Effector memory CD4-positive, alpha-beta T cell (primary cell): ENCODE results near the gene PTPRM.

Experiments used
- DNase-seq, 3 donors: peaks; one replicate each; pipeline ENCODE4 v3.0.0-alpha.2; 2020
- H3K27ac ChIP-seq: 2 replicates; pipeline ENCODE4 v1.7.0; 2013; ENCODE audit warnings: mild to moderate bottlenecking, low read length, moderate library complexity; ENCODE audit not compliant: insufficient read depth, poor library complexity, severe bottlenecking
- H3K27me3 ChIP-seq: replicated peaks from 2 replicates; pipeline ENCODE4 v1.7.0; 2013; ENCODE audit warnings: mild to moderate bottlenecking, low read length; ENCODE audit not compliant: insufficient read depth, control insufficient read depth, poor library complexity, severe bottlenecking
- H3K36me3 ChIP-seq: 2 replicates; pipeline ENCODE4 v1.7.0; 2013; ENCODE audit warnings: mild to moderate bottlenecking, low read length, moderate library complexity; ENCODE audit not compliant: control insufficient read depth, insufficient read depth
- H3K4me1 ChIP-seq: 2 replicates; pipeline ENCODE4 v1.7.0; 2013; ENCODE audit warnings: low read length, mild to moderate bottlenecking; ENCODE audit not compliant: control insufficient read depth, insufficient read depth, poor library complexity, severe bottlenecking
- H3K4me3 ChIP-seq: 2 replicates; pipeline ENCODE4 v1.7.0; 2013; ENCODE audit warnings: low read length, low read depth, mild to moderate bottlenecking; ENCODE audit not compliant: insufficient read depth, poor library complexity, severe bottlenecking
- H3K9me3 ChIP-seq: 2 replicates; pipeline ENCODE4 v1.7.0; 2013; ENCODE audit warnings: mild to moderate bottlenecking, low read length, moderate library complexity; ENCODE audit not compliant: control insufficient read depth

The PTPRM gene

GRCh38 chr18:8356001-8356400, 788.9 kb downstream of the PTPRM start:
- H3K27me3 ChIP-seq = no peaks in the 10 kb centered on the region
- no peaks in the 10 kb centered on the region for H3K4me1 ChIP-seq
- H3K9me3 ChIP-seq = no peaks in the 10 kb centered on the region
- no peak overlapping the region for H3K27ac ChIP-seq
- no peaks in the 10 kb centered on the region for H3K36me3 ChIP-seq
- no peak for DNase-seq
- no peak overlapping the region for H3K4me3 ChIP-seq

DNA sequence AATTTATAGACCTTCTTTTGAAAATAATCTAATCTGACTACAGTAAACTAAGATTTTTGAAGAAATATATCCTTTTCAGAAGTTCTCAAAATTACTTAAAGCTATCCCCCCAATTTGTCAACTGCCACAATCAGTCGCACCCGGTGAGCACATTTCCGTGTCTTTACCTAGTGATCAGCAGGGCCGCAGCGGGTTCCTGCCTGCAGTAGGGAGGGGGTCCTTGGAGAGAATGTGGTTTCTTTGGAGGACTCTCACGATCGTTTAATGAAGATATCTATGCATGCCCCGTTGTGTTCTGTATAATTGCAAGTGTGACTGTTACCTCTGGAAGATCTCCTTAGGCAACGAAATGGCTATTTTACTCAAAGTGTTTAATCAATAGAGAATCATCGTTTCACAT, 790.2 kb downstream of the PTPRM start:
- no peaks in the 10 kb centered on the region for H3K27me3 ChIP-seq
- no peak overlapping the region for H3K4me3 ChIP-seq
- H3K27ac ChIP-seq = no peak overlapping the region
- no peaks in the 10 kb centered on the region for H3K9me3 ChIP-seq
- no peak for DNase-seq
- H3K36me3 ChIP-seq = no peaks in the 10 kb centered on the region
- H3K4me1 ChIP-seq = no peaks in the 10 kb centered on the region

GRCh38 chr18:8358033-8358765, 791.1 kb downstream of the PTPRM start:
- H3K27me3 ChIP-seq = no peaks in the 10 kb centered on the region
- H3K4me1 ChIP-seq = no peaks in the 10 kb centered on the region
- H3K27ac ChIP-seq = no peak overlapping the region
- H3K4me3 ChIP-seq = no peak overlapping the region
- DNase-seq = no peak
- H3K9me3 ChIP-seq = no peaks in the 10 kb centered on the region
- H3K36me3 ChIP-seq = no peaks in the 10 kb centered on the region

DNA sequence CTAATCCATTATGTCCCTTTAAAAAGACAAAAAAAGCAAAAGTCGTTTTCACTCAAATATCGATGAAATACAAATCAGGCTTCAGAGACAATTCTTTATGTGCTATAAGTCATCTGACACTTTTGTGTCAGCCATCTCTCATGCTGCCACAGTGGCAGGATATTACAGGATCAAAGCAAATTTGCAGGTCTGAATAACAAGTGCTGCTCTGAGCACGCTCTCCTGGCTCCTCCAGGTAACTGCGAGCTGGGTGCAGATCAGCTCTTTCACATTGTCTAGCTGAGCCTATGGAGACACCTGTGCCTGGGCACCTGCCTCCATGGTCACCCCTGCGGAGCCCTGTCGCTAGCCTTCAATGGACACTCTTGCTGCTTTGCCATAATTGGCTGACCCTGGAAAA, 792.0 kb downstream of the PTPRM start:
- H3K9me3 ChIP-seq = no peaks in the 10 kb centered on the region
- DNase-seq = no peak
- no peak overlapping the region for H3K4me3 ChIP-seq
- H3K27ac ChIP-seq = no peak overlapping the region
- no peaks in the 10 kb centered on the region for H3K36me3 ChIP-seq
- H3K27me3 ChIP-seq = no peaks in the 10 kb centered on the region
- H3K4me1 ChIP-seq = no peaks in the 10 kb centered on the region

- DNase-seq = no peak
- no peak overlapping the region for H3K4me3 ChIP-seq
- no peaks in the 10 kb centered on the region for H3K9me3 ChIP-seq
- H3K27me3 ChIP-seq = no peaks in the 10 kb centered on the region
- no peaks in the 10 kb centered on the region for H3K4me1 ChIP-seq
- no peaks in the 10 kb centered on the region for H3K36me3 ChIP-seq
- no peak overlapping the region for H3K27ac ChIP-seq
Measured at GRCh38 chr18:8359481-8359880, 792.4 kb downstream of the PTPRM start.

DNA sequence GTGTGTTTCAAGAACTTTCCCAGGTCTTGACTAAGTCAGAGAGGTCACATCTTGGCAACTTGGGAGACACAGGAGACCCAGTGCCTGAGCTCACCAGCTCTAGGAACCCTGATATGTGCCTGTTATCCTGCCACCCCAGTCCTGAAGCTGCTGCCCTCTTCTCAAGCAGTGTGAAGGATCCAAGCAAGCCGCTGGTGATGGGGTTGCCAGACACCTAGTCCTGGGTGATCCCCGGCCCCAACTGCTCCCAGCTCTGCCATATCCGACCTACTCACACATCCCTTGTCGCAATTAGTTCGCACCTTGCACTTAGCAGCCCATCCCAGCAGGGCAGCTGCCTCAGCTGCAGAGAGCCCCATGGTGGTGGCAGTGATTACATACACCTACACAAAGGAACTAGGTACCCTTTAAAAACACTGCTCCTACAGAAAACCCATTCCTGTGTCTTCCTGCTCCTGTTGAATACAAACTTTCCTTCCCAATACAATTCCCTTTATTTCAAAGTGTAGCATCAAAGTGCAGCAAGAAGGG, 794.9 kb downstream of the PTPRM start:
- H3K4me3 ChIP-seq = no peak overlapping the region
- no peaks in the 10 kb centered on the region for H3K27me3 ChIP-seq
- DNase-seq = no peak
- no peak overlapping the region for H3K27ac ChIP-seq
- H3K4me1 ChIP-seq = no peaks in the 10 kb centered on the region
- no peaks in the 10 kb centered on the region for H3K36me3 ChIP-seq
- no peaks in the 10 kb centered on the region for H3K9me3 ChIP-seq

GRCh38 chr18:8362863-8363262, 795.7 kb downstream of the PTPRM start:
- H3K9me3 ChIP-seq = no peaks in the 10 kb centered on the region
- no peak overlapping the region for H3K27ac ChIP-seq
- DNase-seq = no peak
- H3K4me3 ChIP-seq = no peak overlapping the region
- no peaks in the 10 kb centered on the region for H3K4me1 ChIP-seq
- H3K27me3 ChIP-seq = no peaks in the 10 kb centered on the region
- no peaks in the 10 kb centered on the region for H3K36me3 ChIP-seq

- Histone ChIP-seq H3K27ac (no peak overlapping the region), H3K4me3 (no peak overlapping the region), H3K4me1 (no peaks in the 10 kb centered on the region), H3K36me3 (no peaks in the 10 kb centered on the region), H3K27me3 (no peaks in the 10 kb centered on the region), H3K9me3 (no peaks in the 10 kb centered on the region)
- DNase-seq = no peak
Measured at GRCh38 chr18:8364385-8364784, 797.3 kb downstream of the PTPRM start.

DNA sequence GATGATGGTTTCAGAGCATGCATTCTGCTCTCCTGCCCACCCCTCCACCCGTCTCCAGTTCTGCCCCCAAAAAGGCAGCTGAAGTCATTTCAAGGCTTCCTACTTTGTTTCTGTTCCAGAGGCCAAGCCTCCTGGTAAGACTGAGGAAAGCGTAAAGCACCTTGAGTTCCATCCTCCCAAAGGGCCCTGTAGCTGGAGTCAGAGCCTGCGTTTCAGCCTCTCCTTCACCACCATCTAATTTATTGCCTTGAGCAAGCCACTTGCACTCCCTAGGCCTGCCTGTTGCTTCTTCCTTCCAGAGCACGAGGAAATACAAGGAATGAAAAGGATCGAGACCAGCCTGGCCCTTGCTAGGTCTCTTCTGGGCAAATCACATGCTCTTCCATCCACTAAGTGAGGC, 797.9 kb downstream of the PTPRM start:
- H3K27ac ChIP-seq = no peak overlapping the region
- H3K9me3 ChIP-seq = no peaks in the 10 kb centered on the region
- no peaks in the 10 kb centered on the region for H3K4me1 ChIP-seq
- no peaks in the 10 kb centered on the region for H3K27me3 ChIP-seq
- no peak for DNase-seq
- H3K4me3 ChIP-seq = no peak overlapping the region
- no peaks in the 10 kb centered on the region for H3K36me3 ChIP-seq

- Histone ChIP-seq H3K27ac (no peak overlapping the region), H3K36me3 (no peaks in the 10 kb centered on the region)
Measured at GRCh38 chr18:8365528-8365927, 798.4 kb downstream of the PTPRM start.

More at GRCh38 chr18:8365528-8365927, 798.4 kb downstream of the PTPRM start:
- no peak overlapping the region for H3K4me3 ChIP-seq
- no peaks in the 10 kb centered on the region for H3K9me3 ChIP-seq
- no peak for DNase-seq
- no peaks in the 10 kb centered on the region for H3K27me3 ChIP-seq
- H3K4me1 ChIP-seq = no peaks in the 10 kb centered on the region
